Left lung (tissue), 10 donors: ENCODE results near the gene L1CAM. TPM values are rescaled to one million over a fixed set of nuclear protein-coding genes. Genes with fewer than 3 reads are reported as not detected.

ENCODE experiments used
- ATAC-seq: fragments of 200-7000 bp; cut with Tn5 transposase; one replicate; pipeline ENCODE4 v1.9.1; 2020; ENCODE audit warnings: moderate library complexity
- DNase-seq, 4 donors: peaks; one replicate each; pipeline ENCODE4 v3.0.0-alpha.2; 2013 to 2020
- H3K27ac ChIP-seq, 2 donors: fragments of 200-600 bp; sonication (generic) in 1 of 2; one replicate each; pipeline versions ENCODE4 v1.5.0 to v1.8.0; 2020 to 2021
- H3K27me3 ChIP-seq, 2 donors: fragments of 200-600 bp; sonication (generic) in 1 of 2; one replicate each; pipeline versions ENCODE4 v1.5.0 to v1.8.0; 2020 to 2021
- H3K36me3 ChIP-seq, 2 donors: fragments of 200-600 bp; sonication (generic) in 1 of 2; one replicate each; pipeline versions ENCODE4 v1.5.0 to v1.8.0; 2020 to 2021
- H3K4me1 ChIP-seq, 2 donors: fragments of 200-600 bp; one replicate each; pipeline ENCODE4 v1.8.0; 2021
- H3K4me3 ChIP-seq, 2 donors: fragments of 200-600 bp; sonication (generic) in 1 of 2; one replicate each; pipeline versions ENCODE4 v1.5.0 to v1.8.0; 2020 to 2021; ENCODE audit warnings: mild to moderate bottlenecking in 1 of 2
- H3K9me3 ChIP-seq, 2 donors: fragments of 200-600 bp; sonication (generic) in 1 of 2; one replicate each; pipeline versions ENCODE4 v1.5.0 to v1.8.0; 2020 to 2021
- CTCF ChIP-seq, 2 donors: fragments of 200-600 bp; sonication (generic) in 1 of 2; IDR thresholded peaks; one replicate each; pipeline versions ENCODE4 v1.5.0 to v1.8.0; 2021; ENCODE audit warnings: antibody characterized with exemption in 2 of 2
- intact Hi-C, 2 donors: fragments of 100-400 bp; cut with DNase I; formaldehyde crosslinking; loops; one replicate each; pipeline versions ENCODE4 v1.11.2 to v1.14.2; 2022
- polyA plus RNA-seq, 6 donors: library from polyadenylated mRNA; unstranded; fragments of 120-200 nt; gene quantifications; one replicate each; pipeline ENCODE4 v1.2.1, GENCODE V29; 2013; ENCODE audit not compliant: insufficient read length in 6 of 6
- total RNA-seq, 2 donors: library from RNA; stranded (reverse); fragmentation: NEBNext Ultra II Directional; extraction: Animal tissue kit (Norgen Biotek cat#: 25700); gene quantifications; one replicate each; pipeline ENCODE4 v1.2.1, GENCODE V29; 2021
- donor health status: DM: no; HTN: yes; CAD: no.
- donor health status: DM: no; HTN: no; CAD: no.

The L1CAM gene
- total and polyA plus RNA-seq, 8 donors = 0.27 to 0.86 (median 0.53) TPM

DNA sequence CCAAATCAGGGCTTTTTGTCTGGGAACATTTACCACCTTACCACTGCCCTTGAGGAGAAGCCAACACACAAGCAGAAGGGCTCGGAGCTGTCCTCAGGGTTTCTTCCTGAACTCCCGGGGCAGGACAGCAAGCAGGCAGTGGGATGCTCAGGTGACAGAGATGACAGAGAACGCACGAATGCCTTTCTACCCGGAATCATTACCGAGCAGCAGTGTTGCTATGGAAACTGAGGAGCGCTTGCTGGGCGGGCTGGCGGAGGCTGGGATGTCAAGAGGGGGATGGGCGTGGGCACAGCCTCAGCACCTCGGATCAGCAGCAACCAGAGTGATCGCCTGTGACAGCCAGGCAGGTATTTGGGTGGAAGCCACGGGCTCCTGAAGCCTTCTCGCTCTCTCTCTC, 73.8 kb downstream of the L1CAM start:
- ATAC-seq (no peak), DNase-seq (no peak)
- Histone ChIP-seq H3K27ac (no peak overlapping the region), H3K4me1 (no peaks in the 10 kb centered on the region), H3K4me3 (no peak overlapping the region), H3K9me3 (no peaks in the 10 kb centered on the region), H3K36me3 (no peaks in the 10 kb centered on the region), H3K27me3 (peaks cover under 1 to 3% of the 10 kb centered on the region in 2 donors)
- intact Hi-C loops = no loop called here
- TF ChIP-seq CTCF (IDR thresholded peaks at IDR 0.05) = no peak

Other genes with a start within 250 kb of the L1CAM start
- under 1 TPM in 1 of 2 donors, not detected in 1; 0.16 TPM for gene DUSP9, start 239.0 kb downstream of the L1CAM start, total RNA-seq
- gene DUSP9, start 239.0 kb downstream of the L1CAM start, polyA plus RNA-seq = under 1 TPM; 0.10 to 0.56 (median 0.30) TPM
- 1 to 10 TPM in 1 of 2 donors, not detected in 1; 1.1 TPM for gene PNCK, start 212.4 kb downstream of the L1CAM start, total RNA-seq
- gene PNCK, start 212.4 kb downstream of the L1CAM start, polyA plus RNA-seq = 1 to 10 TPM in 1 of 6 donors, under 1 TPM in 5; 0.34 to 1.4 (median 0.56) TPM
- gene SLC6A8, start 198.2 kb downstream of the L1CAM start, total RNA-seq = 10 to 100 TPM; 10.5 to 11.2 TPM
- gene SLC6A8, start 198.2 kb downstream of the L1CAM start, polyA plus RNA-seq = 10 to 100 TPM in 2 of 6 donors, 1 to 10 TPM in 4; 6.8 to 12.1 (median 9.5) TPM
- gene BCAP31, start 161.8 kb downstream of the L1CAM start, total RNA-seq = 100 to 1,000 TPM; 218 to 243 TPM
- gene BCAP31, start 161.8 kb downstream of the L1CAM start, polyA plus RNA-seq = 100 to 1,000 TPM; 126 to 145 (median 137) TPM
- 10 to 100 TPM; 14.2 to 18.5 TPM for gene ABCD1, start 161.3 kb downstream of the L1CAM start, total RNA-seq
- 10 to 100 TPM in 2 of 6 donors, 1 to 10 TPM in 4; 6.5 to 10.6 (median 9.8) TPM for gene ABCD1, start 161.3 kb downstream of the L1CAM start, polyA plus RNA-seq
- gene PLXNB3, start 121.9 kb downstream of the L1CAM start, total RNA-seq = 1 to 10 TPM; 3.0 to 3.9 TPM
- 1 to 10 TPM; 2.7 to 5.2 (median 3.7) TPM for gene PLXNB3, start 121.9 kb downstream of the L1CAM start, polyA plus RNA-seq
- under 1 TPM; 0.55 to 0.60 TPM for gene SRPK3, start 105.1 kb downstream of the L1CAM start, total RNA-seq
- 1 to 10 TPM in 4 of 6 donors, under 1 TPM in 2; 0.70 to 1.7 (median 1.3) TPM for gene SRPK3, start 105.1 kb downstream of the L1CAM start, polyA plus RNA-seq
- 10 to 100 TPM; 42.4 to 52.9 TPM for gene IDH3G, start 91.8 kb downstream of the L1CAM start, total RNA-seq
- gene IDH3G, start 91.8 kb downstream of the L1CAM start, polyA plus RNA-seq = 10 to 100 TPM; 54.2 to 72.3 (median 55.6) TPM
- gene SSR4, start 91.5 kb downstream of the L1CAM start, total RNA-seq = 100 to 1,000 TPM; 295 to 327 TPM
- gene SSR4, start 91.5 kb downstream of the L1CAM start, polyA plus RNA-seq = 100 to 1,000 TPM; 153 to 187 (median 173) TPM
- 1 to 10 TPM; 2.3 to 3.5 TPM for gene PDZD4, start 55.6 kb downstream of the L1CAM start, total RNA-seq
- gene PDZD4, start 55.6 kb downstream of the L1CAM start, polyA plus RNA-seq = 10 to 100 TPM in 5 of 6 donors, 1 to 10 TPM in 1; 8.3 to 13.7 (median 10.9) TPM
- 1 to 10 TPM in 1 of 2 donors, under 1 TPM in 1; 0.87 to 1.3 TPM for gene AVPR2, start 18.5 kb upstream of the L1CAM start, total RNA-seq
- gene AVPR2, start 18.5 kb upstream of the L1CAM start, polyA plus RNA-seq = under 1 TPM; 0.52 to 0.86 (median 0.82) TPM
- gene ARHGAP4, start 40.1 kb upstream of the L1CAM start, total RNA-seq = 10 to 100 TPM; 35.6 to 96.2 TPM
- 10 to 100 TPM; 21.9 to 29.4 (median 24.1) TPM for gene ARHGAP4, start 40.1 kb upstream of the L1CAM start, polyA plus RNA-seq
- 100 to 1,000 TPM in 1 of 2 donors, 10 to 100 TPM in 1; 87.5 to 105 TPM for gene NAA10, start 48.9 kb upstream of the L1CAM start, total RNA-seq
- 10 to 100 TPM; 49.0 to 80.7 (median 54.0) TPM for gene NAA10, start 48.9 kb upstream of the L1CAM start, polyA plus RNA-seq
- gene RENBP, start 58.5 kb upstream of the L1CAM start, total RNA-seq = 10 to 100 TPM; 44.7 to 62.1 TPM
- 1 to 10 TPM; 5.2 to 7.5 (median 6.2) TPM for gene RENBP, start 58.5 kb upstream of the L1CAM start, polyA plus RNA-seq
- 10 to 100 TPM; 46.6 to 58.1 TPM for gene HCFC1, start 85.6 kb upstream of the L1CAM start, total RNA-seq
- 10 to 100 TPM; 28.4 to 47.6 (median 41.7) TPM for gene HCFC1, start 85.6 kb upstream of the L1CAM start, polyA plus RNA-seq
- 10 to 100 TPM in 1 of 2 donors, 1 to 10 TPM in 1; 8.8 to 13.5 TPM for gene TMEM187, start 86.6 kb upstream of the L1CAM start, total RNA-seq
- 1 to 10 TPM; 3.9 to 7.9 (median 5.8) TPM for gene TMEM187, start 86.6 kb upstream of the L1CAM start, polyA plus RNA-seq
- 100 to 1,000 TPM in 1 of 2 donors, 10 to 100 TPM in 1; 92.1 to 172 TPM for gene IRAK1, start 133.7 kb upstream of the L1CAM start, total RNA-seq
- 10 to 100 TPM; 52.2 to 74.6 (median 62.5) TPM for gene IRAK1, start 133.7 kb upstream of the L1CAM start, polyA plus RNA-seq
- 10 to 100 TPM; 36.2 to 47.1 TPM for gene MECP2, start 211.5 kb upstream of the L1CAM start, total RNA-seq
- gene MECP2, start 211.5 kb upstream of the L1CAM start, polyA plus RNA-seq = 10 to 100 TPM; 25.5 to 36.6 (median 29.5) TPM